Heart left ventricle (tissue), 16 donors: ENCODE data around the gene CDH13. TPM values are rescaled to one million over a fixed set of nuclear protein-coding genes. Genes with fewer than 3 reads are reported as not detected.

Source experiments
- ATAC-seq, 4 donors: fragments of 200-7000 bp; cut with Tn5 transposase; one replicate each; pipeline ENCODE4 v1.9.1; 2020 to 2022; ENCODE audit warnings: moderate library complexity in 4 of 4, mild to moderate bottlenecking in 3 of 4, moderate number of reproducible peaks in 1 of 4
- DNase-seq, 5 donors: peaks; one replicate each; pipeline ENCODE4 v3.0.0-alpha.2; 2020
- H3K27ac ChIP-seq, 12 donors: fragments of 200-600 bp; sonication (generic) in 4 of 12; one replicate each; pipeline versions ENCODE4 v1.5.0 to v1.8.0; 2016 to 2022; ENCODE audit warnings: mild to moderate bottlenecking in 2 of 12
- H3K27me3 ChIP-seq, 9 donors: fragments of 200-600 bp; sonication (generic) in 2 of 9; one replicate each; pipeline versions ENCODE4 v1.5.1 to v1.8.0; 2016 to 2022; ENCODE audit warnings: mild to moderate bottlenecking in 3 of 9
- H3K36me3 ChIP-seq, 9 donors: fragments of 200-600 bp; sonication (generic) in 2 of 9; one replicate each; pipeline versions ENCODE4 v1.5.0 to v1.8.0; 2018 to 2022; ENCODE audit warnings: mild to moderate bottlenecking in 2 of 9
- H3K4me1 ChIP-seq, 12 donors: fragments of 200-600 bp; sonication (generic) in 4 of 12; one replicate each; pipeline versions ENCODE4 v1.5.0 to v1.8.0; 2016 to 2022; ENCODE audit warnings: mild to moderate bottlenecking in 3 of 12
- H3K4me3 ChIP-seq, 12 donors: fragments of 200-600 bp; sonication (generic) in 4 of 12; one replicate each; pipeline versions ENCODE4 v1.5.0 to v1.8.0; 2017 to 2022; ENCODE audit warnings: mild to moderate bottlenecking in 9 of 12, moderate library complexity in 4 of 12
- H3K9me3 ChIP-seq, 12 donors: fragments of 200-600 bp; sonication (generic) in 4 of 12; one replicate each; pipeline versions ENCODE4 v1.5.0 to v1.8.0; 2016 to 2022; ENCODE audit warnings: mild to moderate bottlenecking in 1 of 12
- CTCF ChIP-seq, 12 donors: fragments of 200-600 bp; sonication (generic) in 4 of 12; IDR thresholded peaks; one replicate each; pipeline versions ENCODE4 v1.5.0 to v1.8.0; 2018 to 2022; ENCODE audit warnings: antibody characterized with exemption in 12 of 12, mild to moderate bottlenecking in 5 of 12
- POLR2A ChIP-seq, 2 donors: fragments of 450-650 bp; IDR thresholded peaks; one replicate each; pipeline ENCODE4 v1.6.1; 2017; ENCODE audit warnings: antibody characterized with exemption in 2 of 2, mild to moderate bottlenecking in 2 of 2, moderate library complexity in 2 of 2
- WGBS, 4 donors: extraction: QIAGEN DNeasy Blood & Tissue Kit in 2 of 4; methylation state at CpG; one replicate each; pipeline versions ENCODE4 v1.1.5 to v1.1.7; 2013 to 2018; 5-methylcytosine and 5-hydroxymethylcytosine counted together
- intact Hi-C, 10 donors: fragments of 100-400 bp; cut with DNase I; formaldehyde crosslinking; loops; one replicate each; pipeline versions ENCODE4 v1.11.1 to v1.14.2; 2022
- polyA plus RNA-seq, 2 donors: library from polyadenylated mRNA; stranded (reverse); fragments of 200-250 nt; gene quantifications; one replicate each; pipeline ENCODE4 v1.2.3, GENCODE V29; 2013
- total RNA-seq, 9 donors: library from RNA; depleted of rRNA in 2 of 9; stranded (reverse); fragments of >200 nt in 2 of 9; fragmentation: NEBNext Ultra II Directional in 3 of 9; extraction: Animal tissue kit (Norgen Biotek cat#: 25700) in 3 of 9; gene quantifications; one replicate each; pipeline versions ENCODE4 v1.1.0 to v1.2.4, GENCODE V29; 2016 to 2023
- donor health status: ischemic (EF 13 %, LVEDD 7.1; RV severe dilation, severe dysfunction).
- donor health status: healthy with polysubstance abuse.
- donor health status: DM: no; HTN: yes; CAD: no.
- donor health status: DM: no; HTN: no; CAD: no.
- donor health status: ischemic (EF 25% LVEDD 6.9; RV normal size, moderate dysfunction).
- donor health status: ischemic (EF 25% LVEDD 5.7; RV mildly dilated, moderate dysfunction).
- donor health status: healthy.
- donor health status: DM: yes; HTN: yes; CAD: no.
- donor health status: ischemic (EF 35%, LVEDD 5.7; RV mildly dilated, moderate dysfunction).
- donor health status: nonischemic (EF 11% LVEDD 7.7; RV severe dilation, severe dysfunction).
- donor health status: DM: yes; HTN: yes; CAD: no.
- donor health status: PGD.
- donor health status: ischemic (EF 29% LVEDD 5.4; RV normal size, mild dysfunction).
- donor health status: nonischemic (EF 23%, LVEDD 6.1; RV moderate dilation, normal function).

CDH13 gene
- total and polyA plus RNA-seq, 11 donors: 15.0 to 172 (median 137) TPM

GRCh38 chr16:82643936-82644630 lies 17.3 kb downstream of the CDH13 start:
- intact Hi-C loops: loop anchor here in 3 of 10 donors (5.0 kb wide), 2 partner anchors 53 to 58 kb away; no protein-coding TSS in a partner anchor

GRCh38 chr16:82646504-82646903 lies 19.7 kb downstream of the CDH13 start:
- DNase-seq (no peak), ATAC-seq (no peak)
- H3K4me1 ChIP-seq: peaks cover 0 to 23% (median 7%) of the 10 kb centered on the region in 12 donors
- no peaks in the 10 kb centered on the region for H3K27me3 ChIP-seq
- no peak for TF ChIP-seq CTCF (IDR thresholded peaks at IDR 0.05)
- TF ChIP-seq POLR2A (IDR thresholded peaks at IDR 0.05): no peak
- H3K4me3 ChIP-seq: no peak overlapping the region
- H3K27ac ChIP-seq: no peak overlapping the region
- intact Hi-C loops: loop anchor here in 1 of 10 donors (5.0 kb wide), 1 partner anchor 91 kb away; no protein-coding TSS in a partner anchor
- H3K36me3 ChIP-seq: no peaks in the 10 kb centered on the region
- no peaks in the 10 kb centered on the region for H3K9me3 ChIP-seq
- WGBS, 4 donors: 81 to 87% (median 83%) methylated on average over 3 of the region's 3 CpGs

More at GRCh38 chr16:82643936-82644630, 17.3 kb downstream of the CDH13 start:
- Histone ChIP-seq H3K27me3 (no peaks in the 10 kb centered on the region), H3K4me3 (no peak overlapping the region), H3K36me3 (no peaks in the 10 kb centered on the region), H3K9me3 (no peaks in the 10 kb centered on the region), H3K27ac (no peak overlapping the region), H3K4me1 (peaks cover 0 to 41% (median 16%) of the 10 kb centered on the region in 12 donors)
- WGBS, 4 donors: 69 to 76% (median 73%) methylated on average over 10 of the region's 10 CpGs
- ATAC-seq (peak in 2 of 4 donors; percentile 15 to 20), DNase-seq (no peak)
- no peak for TF ChIP-seq CTCF (IDR thresholded peaks at IDR 0.05)
- no peak for TF ChIP-seq POLR2A (IDR thresholded peaks at IDR 0.05)

- H3K27me3 ChIP-seq: no peaks in the 10 kb centered on the region
- H3K4me3 ChIP-seq: no peak overlapping the region
- intact Hi-C loops: loop anchor here in 3 of 10 donors (5.0 kb wide), 2 partner anchors 53 to 88 kb away; no protein-coding TSS in a partner anchor
- no peak overlapping the region for H3K27ac ChIP-seq
- no peak for DNase-seq
- TF ChIP-seq CTCF (IDR thresholded peaks at IDR 0.05) (no peak), POLR2A (IDR thresholded peaks at IDR 0.05) (no peak)
- WGBS, 4 donors: 75 to 97% (median 88%) methylated on average over 3 of the region's 3 CpGs
- no peak for ATAC-seq
- no peaks in the 10 kb centered on the region for H3K36me3 ChIP-seq
- H3K9me3 ChIP-seq: no peaks in the 10 kb centered on the region
- peaks cover 6 to 46% (median 32%) of the 10 kb centered on the region in 12 donors for H3K4me1 ChIP-seq
Measured at GRCh38 chr16:82649766-82650165, 23.0 kb downstream of the CDH13 start.

GRCh38 chr16:82650804-82651203 lies 24.0 kb downstream of the CDH13 start:
- H3K4me3 ChIP-seq: no peak overlapping the region
- TF ChIP-seq CTCF (IDR thresholded peaks at IDR 0.05): no peak
- no peak for TF ChIP-seq POLR2A (IDR thresholded peaks at IDR 0.05)
- 65 to 84% (median 74%) methylated on average over 2 of the region's 2 CpGs for WGBS, 4 donors
- H3K4me1 ChIP-seq: peaks cover 6 to 57% (median 42%) of the 10 kb centered on the region in 12 donors
- H3K36me3 ChIP-seq: no peaks in the 10 kb centered on the region
- intact Hi-C loops: loop anchor here in 2 of 10 donors (5.0 kb wide), 1 partner anchor 51 kb away; no protein-coding TSS in a partner anchor
- no peaks in the 10 kb centered on the region for H3K9me3 ChIP-seq
- ATAC-seq (no peak), DNase-seq (no peak)
- H3K27me3 ChIP-seq: no peaks in the 10 kb centered on the region
- no peak overlapping the region for H3K27ac ChIP-seq
